IMR-90 (cell line): ENCODE results near the gene EED. TPM values are rescaled to one million over a fixed set of nuclear protein-coding genes. Genes with fewer than 3 reads are reported as not detected.

Source experiments
- ATAC-seq: fragments of 200-7000 bp; cut with Tn5 transposase; 2 replicates; pipeline ENCODE4 v1.9.1; 2020; ENCODE audit warnings: low read depth, mild to moderate bottlenecking, moderate library complexity
- BruUV-seq: library from RNA; stranded (reverse); fragments of 400-500 nt; replicated peaks from 2 replicates; lab custom pipeline; 2021; lab: Mats Ljungman, UMichigan
- CTCF ChIA-PET: fragments of 300-600 bp; formaldehyde crosslinking; extraction: SDS; loops from one replicate; lab custom pipeline; 2021; ENCODE audit warnings: antibody characterized with exemption; lab: Yijun Ruan, JAX
- POLR2A ChIA-PET: fragments of 300-600 bp; sonication (Branson Sonifier 250); formaldehyde crosslinking; loops from one replicate; lab custom pipeline; 2022; ENCODE audit warnings: antibody characterized with exemption; ENCODE audit not compliant: unreplicated experiment; lab: Charles Lee
- DNase-seq: peaks from one replicate; pipeline ENCODE4 v3.0.0; 2013
- H2AFZ ChIP-seq: replicated peaks from 2 replicates; pipeline ENCODE3; 2013; ENCODE audit warnings: low read length, mild to moderate bottlenecking; ENCODE audit not compliant: poor library complexity
- H2AK5ac ChIP-seq: 2 replicates; pipeline ENCODE4 v1.6.1; 2013; ENCODE audit warnings: low read depth, low read length, inconsistent platforms
- H2AK9ac ChIP-seq: replicated peaks from 2 replicates; pipeline ENCODE3; 2013; ENCODE audit warnings: mild to moderate bottlenecking, low read depth, low read length, moderate library complexity; ENCODE audit not compliant: poor library complexity
- H2BK120ac ChIP-seq: 2 replicates; pipeline ENCODE4 v1.6.1; 2013; ENCODE audit warnings: low read depth, low read length, inconsistent platforms
- H2BK15ac ChIP-seq: 3 replicates; pipeline ENCODE4 v1.6.1; 2013; ENCODE audit warnings: low read depth, low read length, inconsistent platforms
- H2BK20ac ChIP-seq: 2 replicates; pipeline ENCODE4 v1.6.1; 2013; ENCODE audit warnings: low read depth, mild to moderate bottlenecking, inconsistent platforms, low read length, moderate library complexity
- H2BK5ac ChIP-seq: 2 replicates; pipeline ENCODE4 v1.6.1; 2013; ENCODE audit warnings: mild to moderate bottlenecking, low read depth, low read length, inconsistent platforms; ENCODE audit not compliant: poor library complexity, severe bottlenecking
- H3K14ac ChIP-seq: replicated peaks from 2 replicates; pipeline ENCODE4 v1.6.1; 2013; ENCODE audit warnings: low read depth, low read length, inconsistent platforms
- H3K18ac ChIP-seq: 2 replicates; pipeline ENCODE4 v1.6.1; 2013; ENCODE audit warnings: low read depth, low read length, control low read depth
- H3K23ac ChIP-seq: 2 replicates; pipeline ENCODE4 v1.6.1; 2013; ENCODE audit warnings: low read depth, low read length, inconsistent platforms
- H3K27ac ChIP-seq: 2 replicates; pipeline ENCODE4 v1.5.1; 2013; ENCODE audit warnings: mild to moderate bottlenecking, control low read depth, low read length; ENCODE audit not compliant: insufficient read depth
- H3K27me3 ChIP-seq: 2 replicates; pipeline ENCODE4 v1.6.1; 2013; ENCODE audit warnings: low read length; ENCODE audit not compliant: control insufficient read depth, insufficient read depth
- H3K36me3 ChIP-seq: 2 replicates; pipeline ENCODE4 v1.6.1; 2013; ENCODE audit warnings: low read length, mixed read lengths; ENCODE audit not compliant: control insufficient read depth, insufficient read depth
- H3K4ac ChIP-seq: 2 replicates; pipeline ENCODE4 v1.6.1; 2013; ENCODE audit warnings: low read depth, low read length, inconsistent platforms
- H3K4me1 ChIP-seq: 2 replicates; pipeline ENCODE4 v1.6.1; 2013; ENCODE audit warnings: low read length, mixed read lengths; ENCODE audit not compliant: control insufficient read depth, insufficient read depth
- H3K4me2 ChIP-seq: 2 replicates; pipeline ENCODE4 v1.6.1; 2013; ENCODE audit warnings: low read depth, mild to moderate bottlenecking, control low read depth, low read length, moderate library complexity
- H3K4me3 ChIP-seq: 2 replicates; pipeline ENCODE4 v1.5.1; 2013; ENCODE audit warnings: low read depth, mild to moderate bottlenecking, control low read depth, low read length, moderate library complexity; ENCODE audit not compliant: insufficient read depth
- H3K56ac ChIP-seq: 2 replicates; pipeline ENCODE4 v1.6.1; 2013; ENCODE audit warnings: low read length, inconsistent platforms; ENCODE audit not compliant: insufficient read depth; ENCODE audit errors: extremely low read depth
- H3K79me1 ChIP-seq, 2 experiments: 2 replicates each; pipeline ENCODE4 v1.6.1; 2013; ENCODE audit warnings: low read length in 2 of 2, inconsistent platforms in 1 of 2, low read depth in 1 of 2
- H3K9ac ChIP-seq: 2 replicates; pipeline ENCODE4 v1.6.1; 2013; ENCODE audit warnings: low read depth, low read length, control low read depth
- H3K9me1 ChIP-seq: 2 replicates; pipeline ENCODE4 v1.6.1; 2013; ENCODE audit warnings: low read length, inconsistent platforms; ENCODE audit not compliant: insufficient read depth
- H3K9me3 ChIP-seq: 2 replicates; pipeline ENCODE4 v1.6.1; 2013; ENCODE audit warnings: low read length; ENCODE audit not compliant: control insufficient read depth, insufficient read depth
- H4K20me1 ChIP-seq: 2 replicates; pipeline ENCODE4 v1.6.1; 2013; ENCODE audit warnings: low read length, inconsistent platforms; ENCODE audit not compliant: insufficient read depth
- H4K5ac ChIP-seq: 2 replicates; pipeline ENCODE4 v1.6.1; 2013; ENCODE audit warnings: mild to moderate bottlenecking, low read depth, low read length, control low read depth
- H4K8ac ChIP-seq, 2 experiments: 2 replicates each; pipeline ENCODE4 v1.6.1; 2013; ENCODE audit warnings: low read depth in 2 of 2, low read length in 2 of 2, control low read depth in 1 of 2, inconsistent platforms in 1 of 2
- H4K91ac ChIP-seq: 2 replicates; pipeline ENCODE4 v1.6.1; 2013; ENCODE audit warnings: low read depth, low read length, inconsistent platforms; ENCODE audit not compliant: insufficient read depth
- BHLHE40 ChIP-seq: fragments of 150-350 bp; IDR thresholded peaks from 2 replicates; pipeline ENCODE4 v1.6.1; 2016; ENCODE audit warnings: mild to moderate bottlenecking, low read depth, low read length
- FOS ChIP-seq: fragments of 150-350 bp; IDR thresholded peaks from 2 replicates; pipeline ENCODE4 v1.6.1; 2016; ENCODE audit warnings: low read depth, low read length
- MAFK ChIP-seq: IDR thresholded peaks from 2 replicates; pipeline ENCODE4 v1.6.1; 2012; ENCODE audit warnings: low read depth, low read length, improper control_type of control experiment
- MXI1 ChIP-seq: IDR thresholded peaks from 2 replicates; pipeline ENCODE4 v1.6.1; 2012; ENCODE audit warnings: low read depth, mild to moderate bottlenecking, low read length, moderate library complexity, borderline replicate concordance
- NFE2L2 ChIP-seq: fragments of 150-350 bp; IDR thresholded peaks from 2 replicates; pipeline ENCODE4 v1.6.1; 2016; ENCODE audit warnings: low read depth, mild to moderate bottlenecking, low read length
- RCOR1 ChIP-seq: IDR thresholded peaks from 2 replicates; pipeline ENCODE4 v1.6.1; 2012; ENCODE audit warnings: mild to moderate bottlenecking, low read length, improper control_type of control experiment; ENCODE audit not compliant: insufficient replicate concordance
- RFX5 ChIP-seq: IDR thresholded peaks from 2 replicates; pipeline ENCODE4 v1.8.0; 2012; ENCODE audit warnings: low read depth, mild to moderate bottlenecking, low read length, moderate library complexity
- dilution Hi-C: fragments of 300-500 bp; cut with HindIII; formaldehyde crosslinking; loops from one replicate; pipeline ENCODE4 v1.14.3; 2018; ENCODE audit warnings: low sequenced_read_pairs; ENCODE audit not compliant: unreplicated experiment
- in situ Hi-C: fragments of 300-500 bp; cut with MboI; formaldehyde crosslinking; loops from 3 replicates; pipeline ENCODE4 v1.14.3; 2019; ENCODE audit warnings: low sequenced_read_pairs, inconsistent platforms, mixed read lengths
- intact Hi-C: fragments of 100-400 bp; cut with micrococcal nuclease; formaldehyde crosslinking; loops from 2 replicates; pipeline ENCODE4 v1.10.0; 2022
- polyA plus RNA-seq, 3 experiments: library from polyadenylated mRNA; depleted of rRNA; stranded (reverse); fragments of >200 nt; gene quantifications; 2 replicates each; pipeline ENCODE4 v1.2.3, GENCODE V29; 2012; ENCODE audit warnings: low replicate concordance in 1 of 3
- total RNA-seq: library from RNA; depleted of rRNA; stranded (reverse); fragments of >200 nt; gene quantifications from 2 replicates; pipeline ENCODE4 v1.2.3, GENCODE V29; 2012
- TF ChIP-seq, protein P1 (sequence below): fragments of 150-350 bp; IDR thresholded peaks from 2 replicates; pipeline ENCODE4 v1.6.1; 2016; ENCODE audit warnings: low read depth, mild to moderate bottlenecking, low read length, moderate library complexity, borderline replicate concordance
- TF ChIP-seq, protein P2 (sequence below): fragments of 150-350 bp; IDR thresholded peaks from 2 replicates; pipeline ENCODE4 v1.6.1; 2017; ENCODE audit warnings: mild to moderate bottlenecking, antibody characterized with exemption, low read length, low read depth

The EED gene
- total and polyA plus RNA-seq, 2 of the 4 experiments (the other 2 are of a cell fraction), result 11.1 to 11.5 TPM

GRCh38 chr11:86265194-86265593, 20.6 kb downstream of the EED start:
- Histone ChIP-seq H4K8ac (no peak overlapping the region), H3K27ac (no peak overlapping the region), H3K27me3 (no peaks in the 10 kb centered on the region), H2AFZ (no peak overlapping the region), H2BK20ac (no peak overlapping the region), H3K23ac (no peak overlapping the region), H2AK9ac (no peak overlapping the region), H4K5ac (no peak overlapping the region), H3K14ac (no peak overlapping the region), H2BK120ac (no peak overlapping the region), H3K79me1 (peaks cover 27 to 30% of the 10 kb centered on the region in 2 experiments), H3K9me3 (no peaks in the 10 kb centered on the region), H4K20me1 (no peaks in the 10 kb centered on the region), H2BK15ac (no peak overlapping the region), H3K4me3 (no peak overlapping the region), H2AK5ac (no peak overlapping the region), H3K4me1 (no peaks in the 10 kb centered on the region), H3K9ac (no peak overlapping the region), H4K91ac (no peak overlapping the region), H3K56ac (no peak overlapping the region), H3K9me1 (peaks cover 3% of the 10 kb centered on the region; the same call in 1 of the 2 replicates), H2BK5ac (no peak overlapping the region), H3K18ac (no peak overlapping the region), H3K4me2 (no peak overlapping the region), H3K4ac (no peak overlapping the region), H3K36me3 (peaks cover 12% of the 10 kb centered on the region)
- no TSS peak for BruUV-seq
- intact Hi-C loops (no loop called here), dilution Hi-C loops (no loop called here), in situ Hi-C loops (no loop called here)
- DNase-seq (no peak), ATAC-seq (no peak)
- TF ChIP-seq BHLHE40 (no peak), MAFK (no peak), NFE2L2 (no peak), FOS (no peak), RFX5 (no peak), RCOR1 (no peak), MXI1 (no peak)
- TF ChIP-seq, protein P1, sequence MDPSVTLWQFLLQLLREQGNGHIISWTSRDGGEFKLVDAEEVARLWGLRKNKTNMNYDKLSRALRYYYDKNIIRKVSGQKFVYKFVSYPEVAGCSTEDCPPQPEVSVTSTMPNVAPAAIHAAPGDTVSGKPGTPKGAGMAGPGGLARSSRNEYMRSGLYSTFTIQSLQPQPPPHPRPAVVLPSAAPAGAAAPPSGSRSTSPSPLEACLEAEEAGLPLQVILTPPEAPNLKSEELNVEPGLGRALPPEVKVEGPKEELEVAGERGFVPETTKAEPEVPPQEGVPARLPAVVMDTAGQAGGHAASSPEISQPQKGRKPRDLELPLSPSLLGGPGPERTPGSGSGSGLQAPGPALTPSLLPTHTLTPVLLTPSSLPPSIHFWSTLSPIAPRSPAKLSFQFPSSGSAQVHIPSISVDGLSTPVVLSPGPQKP, result no peak
- TF ChIP-seq, protein P2, sequence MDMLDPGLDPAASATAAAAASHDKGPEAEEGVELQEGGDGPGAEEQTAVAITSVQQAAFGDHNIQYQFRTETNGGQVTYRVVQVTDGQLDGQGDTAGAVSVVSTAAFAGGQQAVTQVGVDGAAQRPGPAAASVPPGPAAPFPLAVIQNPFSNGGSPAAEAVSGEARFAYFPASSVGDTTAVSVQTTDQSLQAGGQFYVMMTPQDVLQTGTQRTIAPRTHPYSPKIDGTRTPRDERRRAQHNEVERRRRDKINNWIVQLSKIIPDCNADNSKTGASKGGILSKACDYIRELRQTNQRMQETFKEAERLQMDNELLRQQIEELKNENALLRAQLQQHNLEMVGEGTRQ, result no peak
- CTCF ChIA-PET, result no interaction called here
- POLR2A ChIA-PET, result no interaction called here
